IMR-90 (cell line): Measurements from ENCODE around the gene TNK2. TPM values are rescaled to one million over a fixed set of nuclear protein-coding genes. Genes with fewer than 3 reads are reported as not detected.

Experiments used
- ATAC-seq: fragments of 200-7000 bp; cut with Tn5 transposase; 2 replicates; pipeline ENCODE4 v1.9.1; 2020; ENCODE audit warnings: low read depth, mild to moderate bottlenecking, moderate library complexity
- BruUV-seq: library from RNA; stranded (reverse); fragments of 400-500 nt; replicated peaks from 2 replicates; lab custom pipeline; 2021; lab: Mats Ljungman, UMichigan
- CTCF ChIA-PET: fragments of 300-600 bp; formaldehyde crosslinking; extraction: SDS; loops from one replicate; lab custom pipeline; 2021; ENCODE audit warnings: antibody characterized with exemption; lab: Yijun Ruan, JAX
- POLR2A ChIA-PET: fragments of 300-600 bp; sonication (Branson Sonifier 250); formaldehyde crosslinking; loops from one replicate; lab custom pipeline; 2022; ENCODE audit warnings: antibody characterized with exemption; ENCODE audit not compliant: unreplicated experiment; lab: Charles Lee
- DNase-seq: peaks from one replicate; pipeline ENCODE4 v3.0.0; 2013
- H2AFZ ChIP-seq: replicated peaks from 2 replicates; pipeline ENCODE3; 2013; ENCODE audit warnings: low read length, mild to moderate bottlenecking; ENCODE audit not compliant: poor library complexity
- H2AK5ac ChIP-seq: 2 replicates; pipeline ENCODE4 v1.6.1; 2013; ENCODE audit warnings: low read depth, low read length, inconsistent platforms
- H2AK9ac ChIP-seq: replicated peaks from 2 replicates; pipeline ENCODE3; 2013; ENCODE audit warnings: mild to moderate bottlenecking, low read depth, low read length, moderate library complexity; ENCODE audit not compliant: poor library complexity
- H2BK120ac ChIP-seq: 2 replicates; pipeline ENCODE4 v1.6.1; 2013; ENCODE audit warnings: low read depth, low read length, inconsistent platforms
- H2BK15ac ChIP-seq: 3 replicates; pipeline ENCODE4 v1.6.1; 2013; ENCODE audit warnings: low read depth, low read length, inconsistent platforms
- H2BK20ac ChIP-seq: 2 replicates; pipeline ENCODE4 v1.6.1; 2013; ENCODE audit warnings: low read depth, mild to moderate bottlenecking, inconsistent platforms, low read length, moderate library complexity
- H2BK5ac ChIP-seq: 2 replicates; pipeline ENCODE4 v1.6.1; 2013; ENCODE audit warnings: mild to moderate bottlenecking, low read depth, low read length, inconsistent platforms; ENCODE audit not compliant: poor library complexity, severe bottlenecking
- H3K14ac ChIP-seq: replicated peaks from 2 replicates; pipeline ENCODE4 v1.6.1; 2013; ENCODE audit warnings: low read depth, low read length, inconsistent platforms
- H3K18ac ChIP-seq: 2 replicates; pipeline ENCODE4 v1.6.1; 2013; ENCODE audit warnings: low read depth, low read length, control low read depth
- H3K23ac ChIP-seq: 2 replicates; pipeline ENCODE4 v1.6.1; 2013; ENCODE audit warnings: low read depth, low read length, inconsistent platforms
- H3K27ac ChIP-seq: 2 replicates; pipeline ENCODE4 v1.5.1; 2013; ENCODE audit warnings: mild to moderate bottlenecking, control low read depth, low read length; ENCODE audit not compliant: insufficient read depth
- H3K27me3 ChIP-seq: 2 replicates; pipeline ENCODE4 v1.6.1; 2013; ENCODE audit warnings: low read length; ENCODE audit not compliant: control insufficient read depth, insufficient read depth
- H3K36me3 ChIP-seq: 2 replicates; pipeline ENCODE4 v1.6.1; 2013; ENCODE audit warnings: low read length, mixed read lengths; ENCODE audit not compliant: control insufficient read depth, insufficient read depth
- H3K4ac ChIP-seq: 2 replicates; pipeline ENCODE4 v1.6.1; 2013; ENCODE audit warnings: low read depth, low read length, inconsistent platforms
- H3K4me1 ChIP-seq: 2 replicates; pipeline ENCODE4 v1.6.1; 2013; ENCODE audit warnings: low read length, mixed read lengths; ENCODE audit not compliant: control insufficient read depth, insufficient read depth
- H3K4me2 ChIP-seq: 2 replicates; pipeline ENCODE4 v1.6.1; 2013; ENCODE audit warnings: low read depth, mild to moderate bottlenecking, control low read depth, low read length, moderate library complexity
- H3K4me3 ChIP-seq: 2 replicates; pipeline ENCODE4 v1.5.1; 2013; ENCODE audit warnings: low read depth, mild to moderate bottlenecking, control low read depth, low read length, moderate library complexity; ENCODE audit not compliant: insufficient read depth
- H3K56ac ChIP-seq: 2 replicates; pipeline ENCODE4 v1.6.1; 2013; ENCODE audit warnings: low read length, inconsistent platforms; ENCODE audit not compliant: insufficient read depth; ENCODE audit errors: extremely low read depth
- H3K79me1 ChIP-seq, 2 experiments: 2 replicates each; pipeline ENCODE4 v1.6.1; 2013; ENCODE audit warnings: low read length in 2 of 2, inconsistent platforms in 1 of 2, low read depth in 1 of 2
- H3K9ac ChIP-seq: 2 replicates; pipeline ENCODE4 v1.6.1; 2013; ENCODE audit warnings: low read depth, low read length, control low read depth
- H3K9me1 ChIP-seq: 2 replicates; pipeline ENCODE4 v1.6.1; 2013; ENCODE audit warnings: low read length, inconsistent platforms; ENCODE audit not compliant: insufficient read depth
- H3K9me3 ChIP-seq: 2 replicates; pipeline ENCODE4 v1.6.1; 2013; ENCODE audit warnings: low read length; ENCODE audit not compliant: control insufficient read depth, insufficient read depth
- H4K20me1 ChIP-seq: 2 replicates; pipeline ENCODE4 v1.6.1; 2013; ENCODE audit warnings: low read length, inconsistent platforms; ENCODE audit not compliant: insufficient read depth
- H4K5ac ChIP-seq: 2 replicates; pipeline ENCODE4 v1.6.1; 2013; ENCODE audit warnings: mild to moderate bottlenecking, low read depth, low read length, control low read depth
- H4K8ac ChIP-seq, 2 experiments: 2 replicates each; pipeline ENCODE4 v1.6.1; 2013; ENCODE audit warnings: low read depth in 2 of 2, low read length in 2 of 2, control low read depth in 1 of 2, inconsistent platforms in 1 of 2
- H4K91ac ChIP-seq: 2 replicates; pipeline ENCODE4 v1.6.1; 2013; ENCODE audit warnings: low read depth, low read length, inconsistent platforms; ENCODE audit not compliant: insufficient read depth
- BHLHE40 ChIP-seq: fragments of 150-350 bp; IDR thresholded peaks from 2 replicates; pipeline ENCODE4 v1.6.1; 2016; ENCODE audit warnings: mild to moderate bottlenecking, low read depth, low read length
- CHD1 ChIP-seq: IDR thresholded peaks from 2 replicates; pipeline ENCODE4 v1.6.1; 2012; ENCODE audit warnings: low read depth, low read length, improper control_type of control experiment
- ELK1 ChIP-seq: fragments of 150-350 bp; IDR thresholded peaks from 2 replicates; pipeline ENCODE4 v1.6.1; 2016; ENCODE audit warnings: low read depth, mild to moderate bottlenecking, low read length, moderate library complexity, borderline replicate concordance
- FOS ChIP-seq: fragments of 150-350 bp; IDR thresholded peaks from 2 replicates; pipeline ENCODE4 v1.6.1; 2016; ENCODE audit warnings: low read depth, low read length
- MAFK ChIP-seq: IDR thresholded peaks from 2 replicates; pipeline ENCODE4 v1.6.1; 2012; ENCODE audit warnings: low read depth, low read length, improper control_type of control experiment
- NFE2L2 ChIP-seq: fragments of 150-350 bp; IDR thresholded peaks from 2 replicates; pipeline ENCODE4 v1.6.1; 2016; ENCODE audit warnings: low read depth, mild to moderate bottlenecking, low read length
- POLR2A ChIP-seq: IDR thresholded peaks from 2 replicates; pipeline ENCODE4 v1.6.1; 2012; ENCODE audit warnings: mild to moderate bottlenecking, low read depth, low read length
- RAD21 ChIP-seq: IDR thresholded peaks from 2 replicates; pipeline ENCODE4 v1.6.1; 2012; ENCODE audit warnings: low read length, improper control_type of control experiment
- RCOR1 ChIP-seq: IDR thresholded peaks from 2 replicates; pipeline ENCODE4 v1.6.1; 2012; ENCODE audit warnings: mild to moderate bottlenecking, low read length, improper control_type of control experiment; ENCODE audit not compliant: insufficient replicate concordance
- RFX5 ChIP-seq: IDR thresholded peaks from 2 replicates; pipeline ENCODE4 v1.8.0; 2012; ENCODE audit warnings: low read depth, mild to moderate bottlenecking, low read length, moderate library complexity
- SMC3 ChIP-seq: fragments of 150-350 bp; IDR thresholded peaks from 2 replicates; pipeline ENCODE4 v1.6.1; 2016; ENCODE audit warnings: low read depth, mild to moderate bottlenecking, antibody characterized with exemption, low read length, moderate library complexity
- USF2 ChIP-seq: fragments of 150-350 bp; IDR thresholded peaks from 2 replicates; pipeline ENCODE4 v1.6.1; 2017; ENCODE audit warnings: mild to moderate bottlenecking, antibody characterized with exemption, low read length, low read depth
- WGBS, 2 experiments: methylation state at CpG; one replicate each; pipeline versions ENCODE4 v1.1.5 to v1.1.7; 2013; ENCODE audit warnings: missing lambda C conversion rate in 2 of 2; ENCODE audit not compliant: insufficient read length in 1 of 2; ENCODE audit errors: extremely low coverage in 2 of 2; 5-methylcytosine and 5-hydroxymethylcytosine counted together
- dilution Hi-C: fragments of 300-500 bp; cut with HindIII; formaldehyde crosslinking; loops from one replicate; pipeline ENCODE4 v1.14.3; 2018; ENCODE audit warnings: low sequenced_read_pairs; ENCODE audit not compliant: unreplicated experiment
- in situ Hi-C: fragments of 300-500 bp; cut with MboI; formaldehyde crosslinking; loops from 3 replicates; pipeline ENCODE4 v1.14.3; 2019; ENCODE audit warnings: low sequenced_read_pairs, inconsistent platforms, mixed read lengths
- intact Hi-C: fragments of 100-400 bp; cut with micrococcal nuclease; formaldehyde crosslinking; loops from 2 replicates; pipeline ENCODE4 v1.10.0; 2022
- polyA plus RNA-seq, 3 experiments: library from polyadenylated mRNA; depleted of rRNA; stranded (reverse); fragments of >200 nt; gene quantifications; 2 replicates each; pipeline ENCODE4 v1.2.3, GENCODE V29; 2012; ENCODE audit warnings: low replicate concordance in 1 of 3
- total RNA-seq: library from RNA; depleted of rRNA; stranded (reverse); fragments of >200 nt; gene quantifications from 2 replicates; pipeline ENCODE4 v1.2.3, GENCODE V29; 2012
- TF ChIP-seq, protein P1 (sequence below): conservative IDR thresholded peaks from 2 replicates; pipeline ENCODE4 v1.5.1; 2012; ENCODE audit warnings: mild to moderate bottlenecking, low read depth, low read length, improper control_type of control experiment

Gene TNK2
- total and polyA plus RNA-seq, 2 of the 4 experiments (the other 2 are of a cell fraction), result 2.2 to 13.8 TPM

- H3K36me3 ChIP-seq, result no peaks in the 10 kb centered on the region
- dilution Hi-C loops, result no loop called here
- in situ Hi-C loops, result no loop called here
- no peak overlapping the region for H3K9ac ChIP-seq
- H3K79me1 ChIP-seq, result peaks cover 9 to 49% of the 10 kb centered on the region in 2 experiments; a peak in 3 of 4 replicates
- POLR2A ChIA-PET, result no interaction called here
- H2AK5ac ChIP-seq, result peak overlapping the region; percentile 55; the same call in 1 of the 2 replicates
- no peak for TF ChIP-seq RFX5
- no peak for TF ChIP-seq BHLHE40
- no peak for TF ChIP-seq POLR2A
- TF ChIP-seq FOS, result no peak
- TF ChIP-seq RAD21, result no peak
- TF ChIP-seq, protein P1, sequence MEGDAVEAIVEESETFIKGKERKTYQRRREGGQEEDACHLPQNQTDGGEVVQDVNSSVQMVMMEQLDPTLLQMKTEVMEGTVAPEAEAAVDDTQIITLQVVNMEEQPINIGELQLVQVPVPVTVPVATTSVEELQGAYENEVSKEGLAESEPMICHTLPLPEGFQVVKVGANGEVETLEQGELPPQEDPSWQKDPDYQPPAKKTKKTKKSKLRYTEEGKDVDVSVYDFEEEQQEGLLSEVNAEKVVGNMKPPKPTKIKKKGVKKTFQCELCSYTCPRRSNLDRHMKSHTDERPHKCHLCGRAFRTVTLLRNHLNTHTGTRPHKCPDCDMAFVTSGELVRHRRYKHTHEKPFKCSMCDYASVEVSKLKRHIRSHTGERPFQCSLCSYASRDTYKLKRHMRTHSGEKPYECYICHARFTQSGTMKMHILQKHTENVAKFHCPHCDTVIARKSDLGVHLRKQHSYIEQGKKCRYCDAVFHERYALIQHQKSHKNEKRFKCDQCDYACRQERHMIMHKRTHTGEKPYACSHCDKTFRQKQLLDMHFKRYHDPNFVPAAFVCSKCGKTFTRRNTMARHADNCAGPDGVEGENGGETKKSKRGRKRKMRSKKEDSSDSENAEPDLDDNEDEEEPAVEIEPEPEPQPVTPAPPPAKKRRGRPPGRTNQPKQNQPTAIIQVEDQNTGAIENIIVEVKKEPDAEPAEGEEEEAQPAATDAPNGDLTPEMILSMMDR, result no peak
- no peak for TF ChIP-seq NFE2L2
- no peak for TF ChIP-seq MAFK
- no peak for TF ChIP-seq RCOR1
- TF ChIP-seq ELK1, result no peak
- no peak for TF ChIP-seq SMC3
- no peak for TF ChIP-seq CHD1
- TF ChIP-seq USF2, result no peak
- H4K5ac ChIP-seq, result no peak overlapping the region
- H3K4me1 ChIP-seq, result peaks cover 25% of the 10 kb centered on the region
- H3K4ac ChIP-seq, result peak overlapping the region; percentile 73
- no peak overlapping the region for H2BK120ac ChIP-seq
- DNase-seq, result peak; percentile 54
- peak overlapping the region; percentile 21 for H4K91ac ChIP-seq
- no peaks in the 10 kb centered on the region for H3K9me3 ChIP-seq
- peak overlapping the region; percentile 56 for H2AFZ ChIP-seq
- no peak overlapping the region; the same call in 1 of the 2 replicates for H2BK20ac ChIP-seq
- H2BK15ac ChIP-seq, result no peak overlapping the region
- no peak overlapping the region for H2BK5ac ChIP-seq
- BruUV-seq, result no TSS peak
- H4K8ac ChIP-seq, result peak overlapping the region in 1 of 2 experiments; percentile 75; a peak in 1 of 4 replicates
- H4K20me1 ChIP-seq, result peaks cover 9% of the 10 kb centered on the region; the same call in 1 of the 2 replicates
- 0 out of 2 replicates have a peak, but pooled peaks have one; percentile 12 for ATAC-seq
- H3K9me1 ChIP-seq, result peaks cover 15% of the 10 kb centered on the region
- 0 out of 2 replicates have a peak overlapping the region, but pooled peaks have one; percentile 45 for H3K14ac ChIP-seq
- WGBS, 2 experiments, result 74% methylated on average over 6 of the region's 23 CpGs; no CpG with 5 or more reads in 1 of the 2 experiments
- peak overlapping the region; percentile 19; the same call in 1 of the 2 replicates for H3K4me2 ChIP-seq
- H3K27me3 ChIP-seq, result no peaks in the 10 kb centered on the region
- H3K23ac ChIP-seq, result peak overlapping the region; percentile 56; the same call in 1 of the 2 replicates
- H3K56ac ChIP-seq, result no peak overlapping the region
- H3K27ac ChIP-seq, result no peak overlapping the region
- intact Hi-C loops, result no loop called here
- no peak overlapping the region for H3K18ac ChIP-seq
- H3K4me3 ChIP-seq, result no peak overlapping the region
- CTCF ChIA-PET, result interaction anchor here (0.9 kb wide), 1 partner anchor 14 kb away, joined by 3 read pairs; no protein-coding TSS in a partner anchor
- H2AK9ac ChIP-seq, result peak overlapping the region; percentile 33
These were observed 7.7 kb downstream of the TNK2 start for GRCh38 chr3:195900436-195901355.
